GM18870 (cell line): ENCODE measurements around the gene TM9SF1.

Experiments
- ATAC-seq: cut with Tn5 transposase; IDR thresholded peaks from one replicate; pipeline ENCODE4 v1.9.1; 2021; ENCODE audit warnings: moderate library complexity; ENCODE audit not compliant: unreplicated experiment

Gene TM9SF1

GRCh38 chr14:24156840-24157239, 38.4 kb downstream of the TM9SF1 start:
- no peak for ATAC-seq

GRCh38 chr14:24155100-24155499, 40.1 kb downstream of the TM9SF1 start:
- no peak for ATAC-seq

DNA sequence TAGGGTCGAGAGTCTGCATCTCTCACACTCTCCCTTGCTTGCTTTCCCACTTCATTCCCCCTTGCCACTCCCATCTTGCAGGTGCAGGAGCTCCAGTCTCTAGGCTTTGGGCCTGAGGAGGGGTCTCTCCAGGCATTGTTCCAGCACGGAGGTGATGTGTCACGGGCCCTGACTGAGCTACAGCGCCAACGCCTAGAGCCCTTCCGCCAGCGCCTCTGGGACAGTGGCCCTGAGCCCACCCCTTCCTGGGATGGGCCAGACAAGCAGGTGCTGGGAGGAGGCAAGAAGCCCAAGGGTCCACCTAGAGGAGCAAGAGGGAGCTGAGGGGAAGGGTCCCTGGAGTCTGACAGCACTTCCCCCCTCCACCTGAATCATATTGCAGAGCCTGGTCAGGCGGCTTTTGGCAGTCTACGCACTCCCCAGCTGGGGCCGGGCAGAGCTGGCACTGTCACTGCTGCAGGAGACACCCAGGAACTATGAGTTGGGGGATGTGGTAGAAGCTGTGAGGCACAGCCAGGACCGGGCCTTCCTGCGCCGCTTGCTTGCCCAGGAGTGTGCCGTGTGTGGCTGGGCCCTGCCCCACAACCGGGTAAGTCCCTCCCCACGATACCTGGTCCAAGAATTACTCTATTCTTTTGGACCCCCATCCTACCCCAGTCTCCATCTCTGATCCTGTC, 43.7 kb downstream of the TM9SF1 start:
- ATAC-seq: no peak

DNA sequence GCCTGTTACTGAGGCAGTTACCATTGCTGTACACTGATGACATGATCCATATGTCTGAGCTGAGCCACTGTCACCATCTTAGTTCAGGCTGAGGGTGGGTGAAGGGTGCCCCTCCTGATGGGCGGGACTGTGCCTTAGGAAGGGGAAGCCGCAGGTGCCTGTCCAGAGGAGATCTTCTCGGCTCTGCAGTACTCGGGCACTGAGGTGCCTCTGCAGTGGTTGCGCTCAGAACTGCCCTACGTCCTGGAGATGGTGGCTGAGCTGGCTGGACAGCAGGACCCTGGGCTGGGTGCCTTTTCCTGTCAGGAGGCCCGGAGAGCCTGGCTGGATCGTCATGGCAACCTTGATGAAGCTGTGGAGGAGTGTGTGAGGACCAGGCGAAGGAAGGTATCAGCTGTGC, 44.2 kb downstream of the TM9SF1 start:
- no peak for ATAC-seq

- no peak for ATAC-seq
These were observed 44.7 kb downstream of the TM9SF1 start for GRCh38 chr14:24150567-24150966.

- no peak for ATAC-seq
These were observed 45.2 kb downstream of the TM9SF1 start for GRCh38 chr14:24150061-24150460.

DNA sequence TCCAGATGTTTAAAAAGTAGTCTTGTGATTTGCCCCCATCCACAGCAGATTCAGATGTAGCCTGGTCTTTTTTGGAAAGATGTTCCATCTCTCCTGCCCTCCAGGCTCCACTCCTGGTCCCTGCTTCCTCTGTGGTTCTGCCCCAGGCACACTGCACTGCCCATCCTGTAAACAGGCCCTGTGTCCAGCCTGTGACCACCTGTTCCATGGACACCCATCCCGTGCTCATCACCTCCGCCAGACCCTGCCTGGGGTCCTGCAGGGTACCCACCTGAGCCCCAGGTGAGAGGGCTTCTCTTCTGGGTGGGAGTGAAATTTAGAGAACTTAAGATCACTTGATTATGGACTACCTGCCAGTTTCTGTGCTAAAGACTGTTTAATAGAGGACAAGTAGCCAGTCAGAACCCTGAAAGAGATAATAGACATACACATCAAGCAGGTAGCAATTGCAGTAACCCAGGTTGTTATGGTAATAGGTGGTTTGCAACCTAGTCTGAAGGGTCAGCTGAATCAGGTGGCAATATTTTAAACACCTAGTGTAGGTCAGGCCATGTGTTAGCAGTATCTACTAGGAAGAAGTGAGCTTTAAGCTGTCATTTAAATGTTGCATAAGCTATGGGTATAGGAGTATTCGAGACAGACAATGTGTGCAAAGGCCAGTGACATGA, 45.8 kb downstream of the TM9SF1 start:
- no peak for ATAC-seq

DNA sequence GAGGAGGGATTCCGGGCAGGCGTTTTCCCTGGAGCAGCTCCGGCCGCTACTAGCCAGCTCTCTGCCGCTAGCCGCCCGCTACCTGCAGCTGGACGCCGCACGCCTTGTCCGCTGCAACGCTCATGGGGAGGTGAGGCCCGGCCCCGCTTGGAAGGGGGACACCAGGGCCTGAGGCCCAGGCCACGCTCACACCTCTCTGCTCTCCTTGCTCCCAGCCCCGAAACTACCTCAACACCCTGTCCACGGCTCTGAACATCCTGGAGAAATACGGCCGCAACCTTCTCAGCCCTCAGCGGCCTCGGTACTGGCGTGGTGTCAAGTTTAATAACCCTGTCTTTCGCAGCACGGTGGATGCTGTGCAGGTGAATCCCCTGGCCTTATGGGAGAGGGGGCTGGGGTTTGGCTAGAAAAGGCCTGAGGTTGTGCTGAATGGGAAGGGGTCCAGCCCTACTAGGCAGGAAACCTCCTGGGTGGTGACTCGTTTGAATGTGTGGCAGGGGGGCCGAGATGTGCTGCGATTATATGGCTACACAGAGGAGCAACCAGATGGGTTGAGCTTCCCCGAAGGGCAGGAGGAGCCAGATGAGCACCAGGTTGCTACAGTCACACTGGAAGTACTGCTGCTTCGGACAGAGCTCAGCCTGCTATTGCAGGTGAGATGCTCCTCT, 47.3 kb downstream of the TM9SF1 start:
- no peak for ATAC-seq

DNA sequence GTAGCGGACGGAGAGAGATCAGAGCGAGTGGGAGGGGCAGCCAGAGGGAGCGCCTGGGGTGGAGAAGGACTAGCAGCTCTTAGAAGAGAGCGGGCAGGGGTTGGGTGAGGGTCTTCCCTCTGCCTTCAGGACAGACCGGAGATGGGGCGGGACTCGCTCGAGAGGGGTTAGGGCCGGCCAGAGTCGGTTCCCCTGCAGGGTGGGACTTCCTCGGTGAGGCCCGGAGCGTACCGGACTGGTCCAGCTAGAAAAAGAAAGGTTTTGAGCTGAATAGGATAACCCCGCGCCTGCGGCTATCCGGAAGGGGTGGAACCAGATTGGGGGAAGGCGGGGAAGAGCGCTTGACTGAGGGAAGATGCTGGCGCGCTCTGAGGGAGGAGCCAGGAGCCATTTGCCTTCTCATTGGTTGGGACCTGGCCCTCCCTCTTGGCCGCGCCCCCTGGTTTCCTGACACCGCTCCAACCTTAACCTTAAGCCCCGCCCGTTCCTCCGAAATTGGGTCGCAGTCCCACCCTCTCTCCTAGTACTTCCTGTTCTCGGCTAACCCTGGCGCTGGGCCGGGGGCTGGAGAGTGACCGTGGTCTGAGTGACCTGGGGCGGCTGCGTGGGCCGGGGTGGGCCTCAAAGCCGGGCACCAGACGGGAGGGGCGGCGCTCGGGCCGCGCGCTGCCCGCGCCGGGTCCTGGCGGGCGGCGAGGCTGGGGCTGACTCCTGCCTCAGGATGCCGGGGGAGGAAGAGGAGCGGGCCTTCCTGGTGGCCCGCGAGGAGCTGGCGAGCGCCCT, 48.1 kb downstream of the TM9SF1 start, which contains the start of gene RNF31:
TSS of gene RNF31 (plus strand) at position 521 of the 783 bp plus-strand sequence. CDS start at position 722, 201 bp downstream.
- ATAC-seq: peak; percentile 75

DNA sequence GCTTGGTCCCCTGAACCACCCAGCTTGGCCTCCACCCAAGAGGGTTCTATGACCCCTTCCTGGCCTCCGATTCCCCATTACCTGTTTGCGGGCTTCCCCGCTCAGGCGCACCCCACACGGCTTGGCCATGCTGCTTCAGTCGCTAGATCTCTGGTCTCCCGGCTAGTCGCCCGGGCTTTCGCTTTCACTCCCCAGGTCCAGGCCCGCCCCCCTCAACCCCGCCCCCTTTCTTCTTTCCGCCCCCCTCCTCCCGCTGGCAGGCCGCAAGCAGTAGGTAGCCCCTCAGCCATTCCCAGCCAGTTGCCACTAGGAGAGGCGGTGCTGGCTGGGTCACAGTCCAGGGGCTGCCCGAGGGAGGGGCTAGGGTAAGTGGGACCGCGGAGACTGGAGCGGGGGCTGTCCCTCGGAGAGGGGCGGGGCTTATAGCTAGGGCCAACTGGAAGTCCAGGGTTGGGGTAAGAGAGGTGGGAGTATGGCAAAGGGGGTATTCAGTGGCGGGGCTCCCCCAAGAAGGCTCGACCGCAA, 48.7 kb downstream of the TM9SF1 start, which contains the start of gene PSME2:
TSS of gene PSME2 (minus strand) at position 158 of the 525 bp plus-strand sequence. CDS start at position 129, 29 bp downstream.
- ATAC-seq: peak; percentile 52

DNA sequence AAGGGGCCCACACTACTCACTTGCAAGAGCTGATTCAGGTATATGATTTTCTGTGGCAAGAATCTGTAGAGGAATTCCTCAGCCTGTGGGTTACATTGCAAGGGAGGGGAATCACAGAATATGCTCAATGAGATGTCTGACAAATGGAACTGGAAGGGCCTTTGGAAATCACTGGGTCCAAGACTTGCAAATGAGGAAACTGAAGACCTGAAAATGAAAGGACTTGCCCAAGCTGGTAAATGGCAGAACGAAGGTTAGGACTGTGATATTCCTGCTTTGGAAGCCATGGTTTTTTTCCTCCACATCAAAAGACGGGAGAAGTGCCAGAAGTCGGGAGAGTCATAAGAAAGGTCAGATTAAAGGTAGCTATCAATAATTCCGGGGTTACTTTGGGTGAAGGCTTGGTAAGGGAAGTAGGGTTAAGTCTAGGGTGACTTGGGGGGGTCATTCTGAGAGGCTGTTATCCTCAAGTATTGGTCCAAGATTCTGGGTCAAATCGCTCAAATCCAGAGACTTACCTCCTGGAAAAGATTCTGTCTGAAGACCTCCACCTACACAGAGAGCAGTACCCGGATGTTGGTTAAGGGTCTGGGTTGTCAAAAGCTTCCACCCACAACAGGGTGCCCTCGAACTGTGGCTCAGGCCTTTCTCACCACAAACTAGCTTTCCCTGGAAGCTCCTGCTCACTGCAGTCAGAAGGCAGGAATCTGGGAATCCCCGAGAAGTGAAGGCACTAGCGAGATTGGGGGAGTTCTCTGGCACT, 49.4 kb downstream of the TM9SF1 start:
- no peak for ATAC-seq

DNA sequence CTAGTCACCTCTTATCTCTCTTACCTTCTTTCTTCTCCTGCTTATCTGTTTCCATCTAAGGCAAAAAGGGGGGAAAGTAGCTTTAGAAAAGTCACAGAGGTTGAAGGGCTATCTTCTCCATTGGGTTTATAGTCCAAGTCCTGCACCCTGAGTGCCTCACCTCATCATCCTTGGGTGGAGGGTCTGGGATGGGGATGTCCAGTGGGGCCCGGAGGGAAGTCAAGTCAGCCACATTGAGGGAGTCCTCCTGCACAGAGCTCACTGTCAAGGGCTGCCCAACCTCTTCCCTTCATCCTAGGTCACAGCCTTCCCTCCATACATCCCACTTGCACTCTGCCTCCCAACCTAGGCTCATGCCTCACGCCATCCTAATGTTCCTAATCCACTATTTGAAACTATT, 50.0 kb downstream of the TM9SF1 start:
- no peak for ATAC-seq

GRCh38 chr14:24144451-24144850, 50.8 kb downstream of the TM9SF1 start:
- ATAC-seq: no peak

GRCh38 chr14:24143511-24143910, 51.7 kb downstream of the TM9SF1 start:
- ATAC-seq: no peak

DNA sequence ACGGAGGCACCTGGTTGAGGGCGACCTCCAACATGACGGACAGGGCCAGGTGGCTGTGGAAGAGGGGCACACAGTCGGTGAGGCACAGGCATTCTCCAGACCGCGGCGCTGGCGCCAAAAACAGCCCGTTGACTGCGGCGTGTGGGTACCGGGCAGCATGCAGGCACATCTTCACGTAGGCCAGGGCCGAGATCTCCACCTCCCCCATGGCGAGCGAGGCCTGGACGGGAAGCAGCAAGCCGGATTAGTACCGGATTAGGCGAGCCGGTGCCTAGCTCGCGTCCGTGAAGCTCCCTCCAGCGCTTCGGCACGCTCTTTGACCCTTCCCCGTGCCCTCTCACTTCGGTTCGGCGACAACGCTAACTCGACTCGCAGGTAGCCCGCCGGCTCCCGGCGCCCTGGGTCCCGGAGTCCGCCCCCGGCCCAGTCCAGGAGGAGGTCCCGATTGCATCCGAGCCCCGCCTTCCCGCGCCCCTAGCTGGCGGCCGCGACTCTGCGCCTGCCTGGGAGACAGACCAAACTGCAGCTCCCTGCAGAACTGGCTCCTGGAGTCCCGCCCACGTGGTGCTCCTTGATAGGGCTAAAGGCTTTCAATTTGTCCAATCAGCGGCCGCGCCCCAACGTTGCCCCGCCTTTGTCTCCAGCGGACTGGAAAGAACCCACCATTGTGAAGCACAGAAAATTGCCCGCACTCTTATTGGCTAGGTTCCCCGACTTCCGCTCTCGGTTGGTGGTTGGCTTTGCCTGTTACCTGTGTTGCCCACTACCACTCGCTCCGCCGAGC, 54.0 kb downstream of the TM9SF1 start, which contains the start of gene EMC9:
TSS of gene EMC9 (minus strand) at position 495 of the 784 bp plus-strand sequence. CDS start at position 208, 287 bp downstream.
- ATAC-seq: peak; percentile 79

DNA sequence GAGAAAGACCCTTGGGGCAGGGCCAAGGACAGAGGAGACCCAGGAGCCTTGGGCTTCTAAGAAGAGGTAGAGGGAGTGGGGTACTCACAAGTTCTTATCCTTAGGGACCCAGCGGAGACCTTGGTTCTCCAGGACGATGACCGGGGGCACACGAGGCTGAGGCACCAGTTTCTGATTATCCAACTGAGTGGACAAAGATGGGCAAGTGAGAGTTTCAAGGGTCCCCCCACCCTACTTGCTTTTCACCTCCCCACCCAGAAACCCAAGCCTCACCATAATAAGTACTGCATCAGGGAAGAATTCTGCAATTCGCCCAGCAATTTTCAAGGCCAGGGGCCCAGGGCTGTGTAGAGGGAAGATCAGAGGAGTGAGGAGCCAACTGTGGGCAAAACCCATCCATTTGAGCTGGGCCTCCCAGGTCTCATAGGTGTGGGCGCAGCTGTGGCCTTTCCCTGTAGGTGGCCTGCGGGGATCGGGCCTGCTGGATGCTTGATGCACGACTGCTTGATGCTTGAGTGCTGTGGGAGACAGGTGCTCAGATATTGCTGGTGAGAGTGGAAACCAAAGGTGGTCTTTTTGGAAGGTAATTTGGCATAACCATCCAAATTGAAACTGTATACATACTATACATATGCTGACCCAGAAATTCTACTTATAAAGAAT, 55.8 kb downstream of the TM9SF1 start:
- ATAC-seq: no peak
